Liver (tissue), 9 donors: ENCODE measurements around the gene ADNP2. TPM values are rescaled to one million over a fixed set of nuclear protein-coding genes. Genes with fewer than 3 reads are reported as not detected.

Experiments
- DNase-seq: peaks from one replicate; pipeline ENCODE4 v3.0.0-alpha.2; 2017; ENCODE audit warnings: low spot score
- H3K27ac ChIP-seq, 2 donors: one replicate each; pipeline ENCODE4 v1.7.0; 2013; ENCODE audit warnings: inconsistent platforms in 2 of 2, low read length in 2 of 2, control low read depth in 1 of 2, low read depth in 1 of 2, mild to moderate bottlenecking in 1 of 2
- H3K27me3 ChIP-seq, 4 donors: one replicate each; pipeline versions ENCODE4 v1.6.1 to v1.7.0; 2013; ENCODE audit warnings: low read length in 3 of 4, inconsistent platforms in 1 of 4, mild to moderate bottlenecking in 1 of 4, moderate library complexity in 1 of 4; ENCODE audit not compliant: control insufficient read depth in 4 of 4, insufficient read depth in 4 of 4
- H3K36me3 ChIP-seq, 4 donors: one replicate each; pipeline versions ENCODE4 v1.6.1 to v1.7.0; 2013; ENCODE audit warnings: low read length in 3 of 4, mild to moderate bottlenecking in 3 of 4, low read depth in 1 of 4, moderate library complexity in 1 of 4; ENCODE audit not compliant: control insufficient read depth in 4 of 4, insufficient read depth in 3 of 4
- H3K4me1 ChIP-seq, 4 donors: one replicate each; pipeline versions ENCODE4 v1.6.1 to v1.7.0; 2013; ENCODE audit warnings: low read length in 3 of 4, mild to moderate bottlenecking in 3 of 4, moderate library complexity in 1 of 4; ENCODE audit not compliant: control insufficient read depth in 4 of 4, insufficient read depth in 4 of 4
- H3K4me3 ChIP-seq, 3 donors: one replicate each; pipeline versions ENCODE4 v1.6.1 to v1.7.0; 2013; ENCODE audit warnings: low read length in 3 of 3, control low read depth in 1 of 3, low read depth in 1 of 3, mild to moderate bottlenecking in 1 of 3
- H3K9ac ChIP-seq, 2 donors: one replicate each; pipeline ENCODE4 v1.7.0; 2013; ENCODE audit warnings: low read length in 2 of 2, mild to moderate bottlenecking in 2 of 2, moderate library complexity in 2 of 2, control low read depth in 1 of 2, low read depth in 1 of 2
- H3K9me3 ChIP-seq, 4 donors: one replicate each; pipeline versions ENCODE4 v1.6.1 to v1.7.0; 2013; ENCODE audit warnings: low read length in 3 of 4; ENCODE audit not compliant: control insufficient read depth in 4 of 4
- ATF3 ChIP-seq: IDR thresholded peaks from 2 replicates; pipeline ENCODE4 v1.6.1; 2016; ENCODE audit warnings: antibody characterized with exemption
- EGR1 ChIP-seq, 2 donors: IDR thresholded peaks; 2 replicates each; pipeline ENCODE4 v1.6.1; 2016 to 2018; ENCODE audit warnings: antibody characterized with exemption in 2 of 2, low read depth in 2 of 2
- FOXA1 ChIP-seq: IDR thresholded peaks from 2 replicates; pipeline ENCODE4 v1.6.1; 2016; ENCODE audit warnings: antibody characterized with exemption
- GABPA ChIP-seq, 2 donors: IDR thresholded peaks in 1 of 2; conservative IDR thresholded peaks in 1 of 2; 2 replicates each; pipeline ENCODE4 v1.6.1; 2016; ENCODE audit warnings: antibody characterized with exemption in 2 of 2, mild to moderate bottlenecking in 1 of 2, moderate library complexity in 1 of 2
- JUND ChIP-seq, 2 donors: IDR thresholded peaks; 2 replicates each; pipeline ENCODE4 v1.6.1; 2016; ENCODE audit warnings: antibody characterized with exemption in 2 of 2
- NR2F2 ChIP-seq: IDR thresholded peaks from 2 replicates; pipeline ENCODE4 v1.6.1; 2016; ENCODE audit warnings: antibody characterized with exemption
- REST ChIP-seq: IDR thresholded peaks from 2 replicates; pipeline ENCODE4 v1.6.1; 2016; ENCODE audit warnings: antibody characterized with exemption, mild to moderate bottlenecking
- SP1 ChIP-seq: IDR thresholded peaks from 2 replicates; pipeline ENCODE4 v1.6.1; 2018; ENCODE audit warnings: antibody characterized with exemption, mild to moderate bottlenecking
- YY1 ChIP-seq: IDR thresholded peaks from 2 replicates; pipeline ENCODE4 v1.6.1; 2016; ENCODE audit warnings: antibody characterized with exemption, mild to moderate bottlenecking
- WGBS: extraction: QIAGEN DNeasy Blood & Tissue Kit; methylation state at CpG from one replicate; pipeline ENCODE4 v1.1.7; 2013; 5-methylcytosine and 5-hydroxymethylcytosine counted together
- polyA plus RNA-seq, 2 donors: library from polyadenylated mRNA; stranded (reverse) in 1 of 2; unstranded in 1 of 2; fragments of 200-250 nt in 1 of 2; fragments of >200 nt in 1 of 2; fragmentation: Nextera tagmentation in 1 of 2; extraction: Ambion mirVana in 1 of 2; gene quantifications; one replicate each; pipeline versions ENCODE4 v1.2.1 to v1.2.3, GENCODE V29; 2013 to 2015
- total RNA-seq, 2 donors: library from RNA; depleted of rRNA; stranded (reverse); fragments of >200 nt; gene quantifications; one replicate each; pipeline ENCODE4 v1.2.3, GENCODE V29; 2014
- TF ChIP-seq, protein P1 (sequence below): IDR thresholded peaks from 2 replicates; pipeline ENCODE4 v1.6.1; 2016; ENCODE audit warnings: antibody characterized with exemption
- donor health status: healthy.
- donor health status: healthy.
- donor health status: healthy.
- donor health status: healthy.
- donor health status: healthy.

ADNP2 gene, protein sequence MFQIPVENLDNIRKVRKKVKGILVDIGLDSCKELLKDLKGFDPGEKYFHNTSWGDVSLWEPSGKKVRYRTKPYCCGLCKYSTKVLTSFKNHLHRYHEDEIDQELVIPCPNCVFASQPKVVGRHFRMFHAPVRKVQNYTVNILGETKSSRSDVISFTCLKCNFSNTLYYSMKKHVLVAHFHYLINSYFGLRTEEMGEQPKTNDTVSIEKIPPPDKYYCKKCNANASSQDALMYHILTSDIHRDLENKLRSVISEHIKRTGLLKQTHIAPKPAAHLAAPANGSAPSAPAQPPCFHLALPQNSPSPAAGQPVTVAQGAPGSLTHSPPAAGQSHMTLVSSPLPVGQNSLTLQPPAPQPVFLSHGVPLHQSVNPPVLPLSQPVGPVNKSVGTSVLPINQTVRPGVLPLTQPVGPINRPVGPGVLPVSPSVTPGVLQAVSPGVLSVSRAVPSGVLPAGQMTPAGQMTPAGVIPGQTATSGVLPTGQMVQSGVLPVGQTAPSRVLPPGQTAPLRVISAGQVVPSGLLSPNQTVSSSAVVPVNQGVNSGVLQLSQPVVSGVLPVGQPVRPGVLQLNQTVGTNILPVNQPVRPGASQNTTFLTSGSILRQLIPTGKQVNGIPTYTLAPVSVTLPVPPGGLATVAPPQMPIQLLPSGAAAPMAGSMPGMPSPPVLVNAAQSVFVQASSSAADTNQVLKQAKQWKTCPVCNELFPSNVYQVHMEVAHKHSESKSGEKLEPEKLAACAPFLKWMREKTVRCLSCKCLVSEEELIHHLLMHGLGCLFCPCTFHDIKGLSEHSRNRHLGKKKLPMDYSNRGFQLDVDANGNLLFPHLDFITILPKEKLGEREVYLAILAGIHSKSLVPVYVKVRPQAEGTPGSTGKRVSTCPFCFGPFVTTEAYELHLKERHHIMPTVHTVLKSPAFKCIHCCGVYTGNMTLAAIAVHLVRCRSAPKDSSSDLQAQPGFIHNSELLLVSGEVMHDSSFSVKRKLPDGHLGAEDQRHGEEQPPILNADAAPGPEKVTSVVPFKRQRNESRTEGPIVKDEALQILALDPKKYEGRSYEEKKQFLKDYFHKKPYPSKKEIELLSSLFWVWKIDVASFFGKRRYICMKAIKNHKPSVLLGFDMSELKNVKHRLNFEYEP
- total RNA-seq (1 to 10 TPM; 9.2 to 9.9 TPM), polyA plus RNA-seq (1 to 10 TPM; 2.7 to 3.5 TPM)

GRCh38 chr18:80108739-80109675 lies at the start of gene ADNP2:
Gene ADNP2, plus strand, starts transcription at chr18:80109262. Its CDS starts 8,281 bp downstream, at chr18:80117543.
- H3K4me3 ChIP-seq, result peak within 1 kb of the TSS; percentile 77 to 93 (median 84)
- no peaks in the 10 kb centered on the region for H3K27me3 ChIP-seq
- peaks cover 4 to 20% (median 7%) of the 10 kb centered on the region in 4 donors for H3K4me1 ChIP-seq
- H3K36me3 ChIP-seq, result no peaks in the 10 kb centered on the region
- WGBS, result 3% methylated on average over 76 of the region's 76 CpGs
- TF ChIP-seq GABPA (IDR thresholded peaks at IDR 0.05 in 1 of 2, conservative IDR thresholded peaks at IDR 0.05 in 1 of 2), result peak; percentile 41 to 61
- no peak for TF ChIP-seq FOXA1
- TF ChIP-seq, protein P1, sequence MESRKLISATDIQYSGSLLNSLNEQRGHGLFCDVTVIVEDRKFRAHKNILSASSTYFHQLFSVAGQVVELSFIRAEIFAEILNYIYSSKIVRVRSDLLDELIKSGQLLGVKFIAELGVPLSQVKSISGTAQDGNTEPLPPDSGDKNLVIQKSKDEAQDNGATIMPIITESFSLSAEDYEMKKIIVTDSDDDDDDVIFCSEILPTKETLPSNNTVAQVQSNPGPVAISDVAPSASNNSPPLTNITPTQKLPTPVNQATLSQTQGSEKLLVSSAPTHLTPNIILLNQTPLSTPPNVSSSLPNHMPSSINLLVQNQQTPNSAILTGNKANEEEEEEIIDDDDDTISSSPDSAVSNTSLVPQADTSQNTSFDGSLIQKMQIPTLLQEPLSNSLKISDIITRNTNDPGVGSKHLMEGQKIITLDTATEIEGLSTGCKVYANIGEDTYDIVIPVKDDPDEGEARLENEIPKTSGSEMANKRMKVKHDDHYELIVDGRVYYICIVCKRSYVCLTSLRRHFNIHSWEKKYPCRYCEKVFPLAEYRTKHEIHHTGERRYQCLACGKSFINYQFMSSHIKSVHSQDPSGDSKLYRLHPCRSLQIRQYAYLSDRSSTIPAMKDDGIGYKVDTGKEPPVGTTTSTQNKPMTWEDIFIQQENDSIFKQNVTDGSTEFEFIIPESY, result peak; percentile 98
- peak; percentile 54 for TF ChIP-seq SP1
- peak; percentile 83 for TF ChIP-seq YY1
- TF ChIP-seq NR2F2, result no peak
- TF ChIP-seq JUND (IDR thresholded peaks at IDR 0.05), result peak; percentile 79 to 82
- TF ChIP-seq ATF3, result peak; percentile 30
- no peak for TF ChIP-seq EGR1 (IDR thresholded peaks at IDR 0.05; ENCODE audit: low read depth in 2 of 2)
- TF ChIP-seq REST, result no peak
- H3K9ac ChIP-seq, result peak within 1 kb of the TSS in 1 of 2 donors; percentile 52
- H3K9me3 ChIP-seq, result no peaks in the 10 kb centered on the region
- peak within 1 kb of the TSS; percentile 69 to 78 for H3K27ac ChIP-seq
- DNase-seq, result peak; percentile 78
